ENCODE data around the gene CHMP2A. TPM values are rescaled to one million over a fixed set of nuclear protein-coding genes. Genes with fewer than 3 reads are reported as not detected.

CHMP2A gene
- total and polyA plus RNA-seq, 2 of the 8 experiments (the other 6 are each of a cell fraction or from before 2014, with no cell fraction given): 70.0 to 132 TPM

DNA sequence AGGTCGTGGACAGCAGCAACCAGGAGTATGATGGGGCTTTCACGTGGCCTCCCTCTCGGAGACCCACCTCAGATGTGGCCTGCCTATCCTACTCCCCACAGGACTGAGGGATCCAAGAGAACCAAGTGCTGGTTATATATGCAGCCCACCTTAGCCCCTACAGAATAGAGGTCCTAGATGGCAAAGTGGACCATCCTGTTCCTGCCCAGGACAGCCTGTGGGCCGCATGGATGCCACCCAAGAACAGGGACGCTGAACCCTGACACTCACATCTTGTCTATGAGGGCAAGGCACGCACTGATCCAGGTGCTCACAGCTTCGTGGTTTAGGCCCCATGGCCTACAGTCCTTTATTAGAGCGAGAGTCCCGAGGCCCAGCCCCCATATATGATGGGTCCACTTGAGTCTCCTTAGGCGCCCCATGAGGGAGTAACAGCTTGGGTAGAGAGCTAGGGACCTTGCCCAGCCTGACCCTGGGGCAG, 41.7 kb downstream of the CHMP2A start:
- TF ChIP-seq RFX5 (IDR thresholded peaks at IDR 0.05; ENCODE audit: borderline replicate concordance, low read depth, low read length) (no peak), CBX8 (IDR thresholded peaks at IDR 0.05; ENCODE audit: borderline replicate concordance, low read depth, low read length) (no peak), NANOG (IDR thresholded peaks at IDR 0.05; ENCODE audit: insufficient read depth, low read depth, low read length, poor library complexity, severe bottlenecking) (no peak), JUND (IDR thresholded peaks at IDR 0.05; ENCODE audit: low read length) (no peak), EZH2 (IDR thresholded peaks at IDR 0.05; ENCODE audit: low read depth, low read length, severe bottlenecking) (no peak), POLR2AphosphoS5 (IDR thresholded peaks at IDR 0.05; ENCODE audit: low read depth, low read length) (no peak), TCF12 (IDR thresholded peaks at IDR 0.05; ENCODE audit: low read depth, low read length) (no peak), TEAD4 (IDR thresholded peaks at IDR 0.05; ENCODE audit: low read depth, low read length) (no peak), JUN (IDR thresholded peaks at IDR 0.05; ENCODE audit: low read depth, low read length) (no peak), KDM4A (IDR thresholded peaks at IDR 0.05; ENCODE audit: low read depth, low read length, severe bottlenecking) (no peak), SIRT6 (IDR thresholded peaks at IDR 0.05; ENCODE audit: low read length) (no peak)
- H3K18ac ChIP-seq (ENCODE audit: extremely low read depth, low read length): no peak overlapping the region
- peaks cover 5% of the 10 kb centered on the region for H3K79me1 ChIP-seq (ENCODE audit: low read depth, low read length)
- H4K91ac ChIP-seq (replicated peaks; ENCODE audit: insufficient read length, low read length): no peak overlapping the region
- H3K14ac ChIP-seq (ENCODE audit: insufficient read length): no peak overlapping the region
- no peak overlapping the region for H2AK5ac ChIP-seq (ENCODE audit: low read depth, low read length)
- H3K23me2 ChIP-seq (ENCODE audit: low read depth, low read length): peaks cover 5% of the 10 kb centered on the region; the same call in 1 of the 2 replicates
- H3K9me3 ChIP-seq (ENCODE audit: insufficient read depth in 2 of 2, low read depth in 1 of 2, low read length in 1 of 2): no peaks in the 10 kb centered on the region
- no peak overlapping the region for H3K56ac ChIP-seq (replicated peaks; ENCODE audit: insufficient read length, low read depth, low read length)
- H2BK120ac ChIP-seq (replicated peaks; ENCODE audit: low read depth, low read length): no peak overlapping the region
- H2BK15ac ChIP-seq (ENCODE audit: low read length): no peak overlapping the region
- H3K79me2 ChIP-seq (ENCODE audit: control insufficient read depth in 1 of 2, insufficient read depth in 2 of 2, low read length in 2 of 2): peaks cover 0 to 12% of the 10 kb centered on the region in 2 experiments; a peak in 1 of 4 replicates
- H3K23ac ChIP-seq (ENCODE audit: insufficient read length): no peak overlapping the region
- ChIA-PET POLR2A (ENCODE audit: partially characterized antibody) (interaction anchor here (0.5 to 21.3 kb wide), 9 partner anchors 9 to 202 kb away, joined by 3 to 650 read pairs (median 3); partner anchors contain the start of genes CHMP2A, TRIM28, UBE2M and ZNF837), CTCF (ENCODE audit: partially characterized antibody) (interaction anchor here (0.9 to 1.6 kb wide), 5 partner anchors 12 to 67 kb away, joined by 3 to 10 read pairs (median 4); partner anchors contain the start of gene ZNF446)
- H4K20me1 ChIP-seq (replicated peaks in 1 of 2; ENCODE audit: control insufficient read depth in 1 of 2, insufficient read depth in 2 of 2, low read length in 2 of 2): peaks cover 2 to 8% of the 10 kb centered on the region in 2 experiments
- no peak for FAIRE-seq
- no peak overlapping the region for H2BK20ac ChIP-seq (ENCODE audit: low read length)
- peaks cover 0 to 9% (median 2%) of the 10 kb centered on the region in 4 experiments; a peak in 2 of 8 replicates for H3K36me3 ChIP-seq (ENCODE audit: control insufficient read depth in 2 of 4, insufficient read depth in 4 of 4, low read length in 3 of 4)
- peak overlapping the region; percentile 30; the same call in 1 of the 2 replicates for H2BK12ac ChIP-seq (ENCODE audit: low read depth, low read length)
- peak overlapping the region in 1 of 4 experiments; percentile 70; a peak in 2 of 8 replicates for H3K4me3 ChIP-seq (ENCODE audit: extremely low read depth in 1 of 4, insufficient read depth in 2 of 4, low read depth in 3 of 4, low read length in 4 of 4)
- H3K4ac ChIP-seq (replicated peaks; ENCODE audit: insufficient read length, low read depth, low read length): no peak overlapping the region
- 94% methylated on average over 10 of the region's 10 CpGs; no CpG with 5 or more reads in 1 of the 2 experiments for WGBS, 2 experiments (ENCODE audit: extremely low coverage in 1 of 2, insufficient coverage in 1 of 2, insufficient read length in 1 of 2, insufficient replicate concordance in 2 of 2, low coverage in 1 of 2, low lambda C conversion rate in 2 of 2, missing lambda C conversion rate in 1 of 2)
- H2BK5ac ChIP-seq (ENCODE audit: low read depth, low read length): no peak overlapping the region
- H3K4me1 ChIP-seq (replicated peaks in 1 of 4; ENCODE audit: control insufficient read depth in 3 of 4, insufficient read depth in 4 of 4, low read length in 3 of 4): peaks cover 0 to 24% (median 13%) of the 10 kb centered on the region in 4 experiments; a peak in 6 of 7 replicates
- no peak for DNase-seq (ENCODE audit: low read depth in 1 of 2, low spot score in 2 of 2)
- no peak overlapping the region for H2AFZ ChIP-seq (ENCODE audit: low read length)
- H3K27ac ChIP-seq (ENCODE audit: low read depth, low read length): no peak overlapping the region
- peak overlapping the region; percentile 58 to 64; a peak in 2 of 4 replicates for H3K4me2 ChIP-seq (ENCODE audit: insufficient read depth in 1 of 2, low read depth in 2 of 2, low read length in 2 of 2)
- no peaks in the 10 kb centered on the region for H3K27me3 ChIP-seq (replicated peaks in 1 of 4; ENCODE audit: control insufficient read depth in 3 of 4, extremely low read depth in 1 of 4, insufficient read depth in 3 of 4, low read length in 3 of 4)
- H4K8ac ChIP-seq (ENCODE audit: extremely low read depth, insufficient read depth, low read length): peak overlapping the region; percentile 96; the same call in 1 of the 2 replicates
- no peak overlapping the region for H3K9ac ChIP-seq (replicated peaks in 1 of 4; ENCODE audit: extremely low read depth in 1 of 4, low read depth in 3 of 4, low read length in 3 of 4)
- H4K5ac ChIP-seq (ENCODE audit: insufficient read length, low read depth, low read length): no peak overlapping the region

Data from H1 (cell line).